HepG2 (cell line): Measurements from ENCODE around the gene ZNF581. TPM values are rescaled to one million over a fixed set of nuclear protein-coding genes. Genes with fewer than 3 reads are reported as not detected.
A peak's percentile ranks its signal among the peaks of the same experiment; 100 is the strongest.

Source experiments
- ATAC-seq: fragments of 200-7000 bp; cut with Tn5 transposase; 3 replicates; pipeline ENCODE4 v1.9.1; 2020; ENCODE audit warnings: mild to moderate bottlenecking, moderate library complexity
- BruUV-seq: library from RNA; stranded (reverse); fragments of 400-500 nt; replicated peaks from 2 replicates; lab custom pipeline; 2021; lab: Mats Ljungman, UMichigan
- CTCF ChIA-PET: fragments of 300-600 bp; formaldehyde crosslinking; extraction: SDS; loops from one replicate; lab custom pipeline; 2021; ENCODE audit warnings: low total read pairs, inconsistent platforms, low intra/inter-chr PET ratio; lab: Yijun Ruan, JAX
- POLR2A ChIA-PET: fragments of 350-600 bp; sonication (Branson Sonifier 250); formaldehyde crosslinking; loops from one replicate; lab custom pipeline; 2020; ENCODE audit warnings: antibody characterized with exemption, inconsistent platforms; lab: Yijun Ruan, JAX
- DNase-seq: peaks from one replicate; pipeline ENCODE4 v3.0.0-alpha.2; 2015; ENCODE audit warnings: low spot score
- FAIRE-seq: peaks from 3 replicates; lab custom pipeline; 2011; peaks lifted over from hg19 to GRCh38; lab: Jason Lieb, UNC
- H2AFZ ChIP-seq: one replicate; pipeline ENCODE4 v1.6.1; 2011; ENCODE audit warnings: low read length, inconsistent platforms
- H3K27ac ChIP-seq: fragments of 300-600 bp; 3 replicates; pipeline ENCODE4 v1.8.0; 2011; ENCODE audit warnings: mixed run types, mild to moderate bottlenecking, mixed read lengths, low read length, inconsistent platforms; ENCODE audit not compliant: insufficient read depth; ENCODE audit errors: extremely low read length
- H3K27me3 ChIP-seq, 2 experiments: fragments of 200-600 bp in 1 of 2; 2 replicates in 1 of 2; 3 replicates in 1 of 2; pipeline versions ENCODE4 v1.6.0 to v1.8.0; 2011; ENCODE audit warnings: low read length in 2 of 2, mild to moderate bottlenecking in 2 of 2, moderate library complexity in 2 of 2, inconsistent platforms in 1 of 2; ENCODE audit not compliant: insufficient read depth in 2 of 2, control insufficient read depth in 1 of 2
- H3K36me3 ChIP-seq, 2 experiments: fragments of 200-600 bp in 1 of 2; replicated peaks in 1 of 2; 2 replicates in 1 of 2; 3 replicates in 1 of 2; pipeline versions ENCODE4 v1.5.1 to v1.8.0; 2011; ENCODE audit warnings: low read length in 2 of 2, inconsistent platforms in 1 of 2; ENCODE audit not compliant: insufficient read depth in 2 of 2, control insufficient read depth in 1 of 2
- H3K4me1 ChIP-seq: 2 replicates; pipeline ENCODE4 v1.5.1; 2012; ENCODE audit warnings: low read length, inconsistent platforms; ENCODE audit not compliant: insufficient read depth
- H3K4me2 ChIP-seq: 2 replicates; pipeline ENCODE4 v1.6.0; 2011; ENCODE audit warnings: low read depth, low read length, inconsistent platforms
- H3K4me3 ChIP-seq, 3 experiments: fragments of 200-600 bp in 1 of 3; sonication (generic), shearing (Covaris generic) in 1 of 3; replicated peaks in 1 of 3; 2 replicates each; pipeline ENCODE4 v1.5.1; 2011 to 2016; ENCODE audit warnings: low read length in 3 of 3, inconsistent platforms in 2 of 3, low read depth in 2 of 3, mild to moderate bottlenecking in 2 of 3, control low read depth in 1 of 3, mixed read lengths in 1 of 3; ENCODE audit not compliant: insufficient read depth in 1 of 3
- H3K79me2 ChIP-seq: one replicate; pipeline ENCODE4 v1.6.1; 2011; ENCODE audit warnings: low read length, inconsistent platforms; ENCODE audit not compliant: insufficient read depth
- H3K9ac ChIP-seq: 2 replicates; pipeline ENCODE4 v1.6.0; 2011; ENCODE audit warnings: mild to moderate bottlenecking, low read depth, low read length, inconsistent platforms; ENCODE audit not compliant: insufficient read depth
- H3K9me3 ChIP-seq: 2 replicates; pipeline ENCODE4 v1.5.1; 2012; ENCODE audit warnings: mild to moderate bottlenecking, low read length
- H4K20me1 ChIP-seq: 2 replicates; pipeline ENCODE4 v1.6.0; 2011; ENCODE audit warnings: inconsistent platforms, mild to moderate bottlenecking, low read length, moderate library complexity; ENCODE audit not compliant: insufficient read depth
- DDIT3 ChIP-seq: sonication (generic); formaldehyde crosslinking; IDR thresholded peaks from 2 replicates; pipeline ENCODE4 v1.4.0; 2020; ENCODE audit warnings: mild to moderate bottlenecking, missing genetic modification reagents
- ESRRA ChIP-seq: sonication (generic); formaldehyde crosslinking; IDR thresholded peaks from 2 replicates; pipeline ENCODE4 v1.5.1; 2020; ENCODE audit warnings: mild to moderate bottlenecking, low read depth, missing genetic modification reagents
- GABPA ChIP-seq, 2 experiments: IDR thresholded peaks; 2 replicates each; pipeline ENCODE4 v1.6.1; 2011 to 2016; ENCODE audit warnings: low read depth in 2 of 2, low read length in 1 of 2, missing biosample characterization in 1 of 2, missing genetic modification characterization in 1 of 2
- POLR2A ChIP-seq, 2 experiments: IDR thresholded peaks; 2 replicates each; pipeline ENCODE4 v1.6.1; 2011; ENCODE audit warnings: low read depth in 2 of 2, low read length in 2 of 2, mild to moderate bottlenecking in 1 of 2, moderate library complexity in 1 of 2; ENCODE audit not compliant: insufficient read depth in 1 of 2
- RBFOX2 ChIP-seq: fragments of 200-400 bp; formaldehyde crosslinking; IDR thresholded peaks from 2 replicates; pipeline ENCODE4 v1.6.1; 2017; ENCODE audit warnings: low read depth, mild to moderate bottlenecking, low read length
- TFDP2 ChIP-seq: sonication (generic); formaldehyde crosslinking; IDR thresholded peaks from 2 replicates; pipeline ENCODE4 v1.4.0; 2020; ENCODE audit warnings: missing genetic modification reagents
- THAP11 ChIP-seq: IDR thresholded peaks from 2 replicates; pipeline ENCODE4 v1.6.1; 2016; ENCODE audit warnings: missing biosample characterization, missing genetic modification reagents
- ZMYM3 ChIP-seq: sonication (generic); formaldehyde crosslinking; IDR thresholded peaks from 2 replicates; pipeline ENCODE4 v1.5.1; 2020; ENCODE audit warnings: mild to moderate bottlenecking, missing genetic modification reagents
- ZNF564 ChIP-seq: sonication (generic); formaldehyde crosslinking; IDR thresholded peaks from 2 replicates; pipeline ENCODE4 v1.8.1; 2023; ENCODE audit warnings: mild to moderate bottlenecking, missing genetic modification reagents
- ZNF598 ChIP-seq: sonication (generic); formaldehyde crosslinking; IDR thresholded peaks from 2 replicates; pipeline ENCODE4 v1.5.1; 2020; ENCODE audit warnings: mild to moderate bottlenecking, missing genetic modification reagents, borderline replicate concordance
- ZNF629 ChIP-seq: sonication (generic); formaldehyde crosslinking; conservative IDR thresholded peaks from 2 replicates; pipeline ENCODE4 v1.5.0; 2020; ENCODE audit warnings: missing genetic modification reagents
- WGBS: methylation state at CpG from one replicate; pipeline ENCODE4 v1.1.6; 2017; ENCODE audit warnings: low lambda C conversion rate; 5-methylcytosine and 5-hydroxymethylcytosine counted together
- in situ Hi-C: cut with HindIII; loops from 2 replicates; pipeline ENCODE4 v1.10.0; 2017; ENCODE audit warnings: low pct_unique_long_range_greater_than_20kb; ENCODE audit not compliant: extremely low pct_ligation_motif_present
- intact Hi-C: fragments of 100-400 bp; cut with micrococcal nuclease; formaldehyde crosslinking; loops from one replicate; pipeline ENCODE4 v1.10.0; 2022; ENCODE audit not compliant: unreplicated experiment
- polyA plus RNA-seq, 8 experiments: library from polyadenylated mRNA; depleted of rRNA in 3 of 8; stranded (reverse) in 7 of 8; unstranded in 1 of 8; fragments of >200 nt; fragmentation: Illumina TruSeq in 4 of 8; extraction: Trizol in 4 of 8; gene quantifications; 2 replicates each; pipeline versions ENCODE4 v1.2.1 to v1.2.3, GENCODE V29; 2011 to 2016; ENCODE audit warnings: low read depth in 4 of 8, missing spikeins in 1 of 8, mixed read lengths in 1 of 8; ENCODE audit not compliant: insufficient read depth in 1 of 8
- total RNA-seq, 5 experiments: library from RNA; depleted of rRNA; stranded (reverse); fragments of >200 nt; fragmentation: Illumina TruSeq; extraction: Trizol; gene quantifications; 2 replicates each; pipeline ENCODE4 v1.2.3, GENCODE V29; 2016; ENCODE audit warnings: low read depth in 1 of 5

ZNF581 gene
- total and polyA plus RNA-seq, 2 of the 13 experiments (the other 11 are each of a cell fraction or from before 2014, with no cell fraction given): 19.6 to 49.5 TPM

- in situ Hi-C loops (no loop called here), intact Hi-C loops (no loop called here)
- Histone ChIP-seq H2AFZ (no peak overlapping the region), H4K20me1 (peaks cover 4% of the 10 kb centered on the region; the same call in 1 of the 2 replicates), H3K27ac (peak overlapping the region; percentile 58), H3K4me1 (peaks cover 64% of the 10 kb centered on the region), H3K79me2 (peaks cover 60% of the 10 kb centered on the region), H3K36me3 (peaks cover 24 to 52% of the 10 kb centered on the region in 2 experiments; a peak in 4 of 5 replicates), H3K9ac (peak overlapping the region; percentile 94; the same call in 1 of the 2 replicates), H3K4me2 (peak overlapping the region; percentile 64; the same call in 1 of the 2 replicates), H3K27me3 (no peaks in the 10 kb centered on the region; a peak in 1 of 5 replicates), H3K9me3 (no peaks in the 10 kb centered on the region), H3K4me3 (peak overlapping the region in 1 of 3 experiments; percentile 89; a peak in 2 of 6 replicates)
- BruUV-seq: no TSS peak
- CTCF ChIA-PET: interaction anchor here (0.6 kb wide), 1 partner anchor 274 kb away, joined by 3 read pairs; no protein-coding TSS in a partner anchor
- WGBS: 94% methylated on average over 20 of the region's 21 CpGs
- DNase-seq: no peak
- POLR2A ChIA-PET: no interaction called here
- FAIRE-seq: no peak
- ATAC-seq: no peak
- TF ChIP-seq POLR2A (IDR thresholded peaks at IDR 0.05; ENCODE audit: insufficient read depth in 1 of 2, low read depth in 2 of 2, low read length in 2 of 2): 0 out of 4 replicates have a peak, but pooled peaks of 1 of the 2 experiments have one; percentile 16
- peak; percentile 26; the same call in 1 of the 2 replicates for TF ChIP-seq RBFOX2
- TF ChIP-seq ZNF598 (CRISPR knock-in tag): no peak
- TF ChIP-seq ESRRA (CRISPR knock-in tag): 0 out of 2 replicates have a peak, but pooled peaks have one; percentile 12
- peak; percentile 52 for TF ChIP-seq ZNF629
- no peak for TF ChIP-seq TFDP2 (CRISPR knock-in tag)
- TF ChIP-seq THAP11: no peak
- 0 out of 2 replicates have a peak, but pooled peaks have one; percentile 13 for TF ChIP-seq GABPA (IDR thresholded peaks at IDR 0.05; ENCODE audit: low read depth, low read length)
- TF ChIP-seq GABPA (CRISPR knock-in tag; IDR thresholded peaks at IDR 0.05; ENCODE audit: low read depth): no peak
- no peak for TF ChIP-seq ZNF564 (CRISPR knock-in tag)
- TF ChIP-seq DDIT3 (CRISPR knock-in tag): no peak
- 0 out of 2 replicates have a peak, but pooled peaks have one; percentile 44 for TF ChIP-seq ZMYM3 (CRISPR knock-in tag)
- TF ChIP-seq, all 625 proteins: peak for 6
These were observed 34.7 kb downstream of the ZNF581 start for GRCh38 chr19:55678121-55678671.
